DOHH2 (cell line): ENCODE measurements around the gene ACSS3.

Experiments used
- CTCF ChIP-seq: fragments of 200-600 bp; sonication (generic); IDR thresholded peaks from one replicate; pipeline ENCODE4 v1.5.1; 2014; ENCODE audit warnings: antibody characterized with exemption, mild to moderate bottlenecking, low read depth, low read length; ENCODE audit not compliant: poor library complexity, severe bottlenecking
- EZH2phosphoT487 ChIP-seq: fragments of 200-600 bp; sonication (generic); IDR thresholded peaks from 2 replicates; pipeline ENCODE4 v1.6.1; 2017; ENCODE audit warnings: borderline replicate concordance, mild to moderate bottlenecking, antibody characterized with exemption, low read length, moderate library complexity, mixed read lengths

DNA sequence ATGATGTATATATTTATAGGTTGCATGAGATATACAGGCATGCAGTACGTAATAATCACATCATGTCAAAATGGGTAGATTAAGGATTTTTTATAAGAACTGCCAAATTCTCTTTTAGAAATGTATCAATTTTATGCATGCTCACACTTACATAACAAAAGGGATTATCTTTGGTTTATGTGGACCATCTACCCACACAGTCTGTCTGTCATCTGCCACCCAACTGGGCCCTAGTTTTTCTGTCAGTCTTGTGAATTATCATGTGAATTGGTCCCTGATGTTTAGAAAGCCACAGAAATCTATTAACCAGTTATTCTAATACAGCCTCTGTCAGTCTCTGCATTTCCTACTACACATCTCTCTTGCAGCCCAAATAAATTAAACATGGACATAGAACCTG lies 133.4 kb downstream of the ACSS3 start:
- TF ChIP-seq CTCF (no peak), EZH2phosphoT487 (no peak)
